Sigmoid colon (tissue), 7 donors: Measurements from ENCODE around the gene GLCCI1. TPM values are rescaled to one million over a fixed set of nuclear protein-coding genes. Genes with fewer than 3 reads are reported as not detected.
"Not testable (repeated sequence)": the region's sequence is repeated elsewhere in the genome, so short reads cannot be mapped to it uniquely, and the experiment has no call there.

Experiments
- DNase-seq: peaks from one replicate; pipeline ENCODE4 v3.0.0-alpha.2; 2019
- H3K27ac ChIP-seq, 4 donors: fragments of 200-600 bp; sonication (generic); one replicate each; pipeline ENCODE4 v1.5.1; 2016 to 2019; ENCODE audit warnings: mild to moderate bottlenecking in 1 of 4
- H3K27me3 ChIP-seq, 3 donors: fragments of 200-600 bp; sonication (generic); one replicate each; pipeline ENCODE4 v1.5.1; 2019; ENCODE audit warnings: mild to moderate bottlenecking in 1 of 3
- H3K36me3 ChIP-seq, 4 donors: fragments of 200-600 bp; sonication (generic); one replicate each; pipeline ENCODE4 v1.5.1; 2016 to 2019
- H3K4me1 ChIP-seq, 4 donors: fragments of 200-600 bp; sonication (generic); one replicate each; pipeline ENCODE4 v1.5.1; 2017 to 2019
- H3K4me3 ChIP-seq, 4 donors: fragments of 200-600 bp; sonication (generic); one replicate each; pipeline ENCODE4 v1.5.1; 2017 to 2019; ENCODE audit warnings: mild to moderate bottlenecking in 2 of 4, moderate library complexity in 1 of 4
- H3K9me3 ChIP-seq, 4 donors: fragments of 200-600 bp in 3 of 4; sonication (generic) in 3 of 4; one replicate each; pipeline versions ENCODE4 v1.5.1 to v1.6.1; 2013 to 2019
- EP300 ChIP-seq, 4 donors: sonication (generic); formaldehyde crosslinking; IDR thresholded peaks; one replicate each; pipeline ENCODE4 v1.6.1; 2017; ENCODE audit warnings: antibody characterized with exemption in 4 of 4
- POLR2A ChIP-seq, 2 donors: fragments of 450-650 bp; IDR thresholded peaks; one replicate each; pipeline ENCODE4 v1.6.1; 2016; ENCODE audit warnings: antibody characterized with exemption in 2 of 2, mild to moderate bottlenecking in 2 of 2, moderate library complexity in 2 of 2
- POLR2AphosphoS5 ChIP-seq, 4 donors: sonication (generic); formaldehyde crosslinking; IDR thresholded peaks; one replicate each; pipeline ENCODE4 v1.6.1; 2017; ENCODE audit warnings: antibody characterized with exemption in 4 of 4
- whole genome bisulfite sequencing, 2 donors: extraction: QIAGEN DNeasy Blood & Tissue Kit; methylation state at CpG; one replicate each; pipeline ENCODE4 v1.1.7; 2013; 5-methylcytosine and 5-hydroxymethylcytosine counted together
- intact Hi-C: fragments of 100-400 bp; cut with DNase I; formaldehyde crosslinking; loops from one replicate; pipeline ENCODE4 v1.15.1; 2023
- polyA plus RNA-seq, 3 donors: library from polyadenylated mRNA; stranded (reverse); fragments of 200-250 nt; gene quantifications; one replicate each; pipeline ENCODE4 v1.2.3, GENCODE V29; 2013
- total RNA-seq, 4 donors: library from RNA; depleted of rRNA; stranded (reverse); fragments of >200 nt; gene quantifications; one replicate each; pipeline ENCODE4 v1.1.0, GENCODE V29; 2016
- TF ChIP-seq, protein P1 (sequence below), 4 experiments: fragments of 450-650 bp in 3 of 4; fragments of 200-600 bp in 1 of 4; IDR thresholded peaks; one replicate each; pipeline ENCODE4 v1.5.1; 2016 to 2019; ENCODE audit warnings: antibody characterized with exemption in 4 of 4, mild to moderate bottlenecking in 3 of 4, moderate library complexity in 2 of 4
- donor health status: healthy with polysubstance abuse.
- donor health status: Bipolar disorder and iron deficiency.
- donor health status: healthy.

The GLCCI1 gene
- total and polyA plus RNA-seq, 7 donors: 1.4 to 17.7 (median 6.1) TPM

- WGBS, 2 donors: 24 to 73% methylated on average over 1 of the region's 1 CpG
- Histone ChIP-seq H3K4me3 (no peak overlapping the region), H3K27me3 (no peaks in the 10 kb centered on the region), H3K27ac (no peak overlapping the region), H3K36me3 (peaks cover 0 to 23% (median 2%) of the 10 kb centered on the region in 4 donors), H3K9me3 (no peaks in the 10 kb centered on the region), H3K4me1 (no peaks in the 10 kb centered on the region)
- intact Hi-C loops: no loop called here
- TF ChIP-seq POLR2AphosphoS5 (IDR thresholded peaks at IDR 0.05) (no peak), POLR2A (IDR thresholded peaks at IDR 0.05) (no peak), EP300 (IDR thresholded peaks at IDR 0.05) (no peak)
- TF ChIP-seq, protein P1, sequence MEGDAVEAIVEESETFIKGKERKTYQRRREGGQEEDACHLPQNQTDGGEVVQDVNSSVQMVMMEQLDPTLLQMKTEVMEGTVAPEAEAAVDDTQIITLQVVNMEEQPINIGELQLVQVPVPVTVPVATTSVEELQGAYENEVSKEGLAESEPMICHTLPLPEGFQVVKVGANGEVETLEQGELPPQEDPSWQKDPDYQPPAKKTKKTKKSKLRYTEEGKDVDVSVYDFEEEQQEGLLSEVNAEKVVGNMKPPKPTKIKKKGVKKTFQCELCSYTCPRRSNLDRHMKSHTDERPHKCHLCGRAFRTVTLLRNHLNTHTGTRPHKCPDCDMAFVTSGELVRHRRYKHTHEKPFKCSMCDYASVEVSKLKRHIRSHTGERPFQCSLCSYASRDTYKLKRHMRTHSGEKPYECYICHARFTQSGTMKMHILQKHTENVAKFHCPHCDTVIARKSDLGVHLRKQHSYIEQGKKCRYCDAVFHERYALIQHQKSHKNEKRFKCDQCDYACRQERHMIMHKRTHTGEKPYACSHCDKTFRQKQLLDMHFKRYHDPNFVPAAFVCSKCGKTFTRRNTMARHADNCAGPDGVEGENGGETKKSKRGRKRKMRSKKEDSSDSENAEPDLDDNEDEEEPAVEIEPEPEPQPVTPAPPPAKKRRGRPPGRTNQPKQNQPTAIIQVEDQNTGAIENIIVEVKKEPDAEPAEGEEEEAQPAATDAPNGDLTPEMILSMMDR (IDR thresholded peaks at IDR 0.05): no peak
- no peak for DNase-seq
These were observed 89.0 kb downstream of the GLCCI1 start for GRCh38 chr7:8057566-8057965.

GRCh38 chr7:8058322-8058721 is 89.7 kb downstream of the GLCCI1 start:
- H3K36me3 ChIP-seq: peaks cover 0 to 23% (median 2%) of the 10 kb centered on the region in 4 donors
- no peak for DNase-seq
- no peaks in the 10 kb centered on the region for H3K27me3 ChIP-seq
- intact Hi-C loops: no loop called here
- H3K4me3 ChIP-seq: no peak overlapping the region
- TF ChIP-seq POLR2A (IDR thresholded peaks at IDR 0.05) (no peak), POLR2AphosphoS5 (IDR thresholded peaks at IDR 0.05) (no peak), EP300 (IDR thresholded peaks at IDR 0.05) (no peak)
- TF ChIP-seq, protein P1 (IDR thresholded peaks at IDR 0.05): no peak
- H3K9me3 ChIP-seq: no peaks in the 10 kb centered on the region
- no peaks in the 10 kb centered on the region for H3K4me1 ChIP-seq
- no peak overlapping the region for H3K27ac ChIP-seq

- intact Hi-C loops: no loop called here
- Histone ChIP-seq H3K9me3 (no peaks in the 10 kb centered on the region), H3K4me3 (no peak overlapping the region), H3K4me1 (no peaks in the 10 kb centered on the region), H3K27ac (no peak overlapping the region), H3K36me3 (peaks cover 0 to 23% (median 2%) of the 10 kb centered on the region in 4 donors), H3K27me3 (no peaks in the 10 kb centered on the region)
- 94 to 95% methylated on average over 4 of the region's 4 CpGs for WGBS, 2 donors
- no peak for TF ChIP-seq POLR2A (IDR thresholded peaks at IDR 0.05)
- no peak for TF ChIP-seq EP300 (IDR thresholded peaks at IDR 0.05)
- TF ChIP-seq POLR2AphosphoS5 (IDR thresholded peaks at IDR 0.05): no peak
- TF ChIP-seq, protein P1 (IDR thresholded peaks at IDR 0.05): no peak
- DNase-seq: no peak
These were observed 90.3 kb downstream of the GLCCI1 start for GRCh38 chr7:8058852-8059251.

DNA sequence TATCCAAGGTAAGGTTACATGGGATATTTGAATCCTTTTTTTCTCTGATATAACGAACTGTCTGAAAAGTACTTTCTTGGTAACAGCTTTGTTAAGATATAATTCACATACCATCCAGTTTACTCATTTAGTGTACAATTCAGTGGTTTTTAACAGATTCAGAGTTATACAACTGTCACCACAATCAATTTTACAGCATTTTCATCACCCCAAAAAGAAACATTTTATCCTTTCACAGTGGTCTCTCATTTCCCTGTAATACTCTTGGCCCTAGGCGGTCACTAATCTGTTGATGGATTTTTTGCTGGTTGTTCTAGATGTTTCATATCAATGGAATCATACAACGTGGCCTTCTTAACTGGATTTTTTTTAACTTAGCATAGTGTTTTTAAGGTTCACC is 91.6 kb downstream of the GLCCI1 start:
- 95% methylated on average over 3 of the region's 3 CpGs for WGBS, 2 donors
- Histone ChIP-seq H3K4me1 (no peaks in the 10 kb centered on the region), H3K4me3 (no peak overlapping the region), H3K27me3 (no peaks in the 10 kb centered on the region), H3K9me3 (no peaks in the 10 kb centered on the region), H3K36me3 (peaks cover 0 to 22% (median 1%) of the 10 kb centered on the region in 4 donors), H3K27ac (no peak overlapping the region)
- intact Hi-C loops: no loop called here
- no peak for DNase-seq
- no peak for TF ChIP-seq EP300 (IDR thresholded peaks at IDR 0.05)
- TF ChIP-seq, protein P1 (IDR thresholded peaks at IDR 0.05): no peak
- no peak for TF ChIP-seq POLR2A (IDR thresholded peaks at IDR 0.05)
- TF ChIP-seq POLR2AphosphoS5 (IDR thresholded peaks at IDR 0.05): no peak

DNA sequence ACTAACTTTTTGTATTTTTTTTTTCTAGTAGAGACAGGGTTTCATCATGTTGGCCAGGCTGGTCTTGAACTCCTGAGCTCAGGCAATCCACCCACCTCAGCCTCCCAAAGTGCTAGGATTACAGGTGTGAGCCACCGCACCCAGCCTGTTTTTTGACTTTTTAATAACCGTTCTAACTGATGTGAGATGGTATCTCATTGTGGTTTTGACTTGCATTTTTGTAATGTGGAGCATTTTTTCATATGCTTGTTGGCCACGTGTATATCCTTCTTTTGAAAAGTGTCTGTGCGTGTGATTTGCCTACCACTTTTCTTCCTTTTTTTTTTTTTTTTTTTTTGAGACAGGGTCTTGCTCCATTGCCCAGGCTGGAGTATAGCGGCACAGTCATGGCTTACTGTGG is 94.7 kb downstream of the GLCCI1 start:
- H3K27ac ChIP-seq, H3K36me3 ChIP-seq, H3K9me3 ChIP-seq, DNase-seq, H3K4me1 ChIP-seq, H3K27me3 ChIP-seq, intact Hi-C loops, H3K4me3 ChIP-seq: not testable (repeated sequence)
- 80 to 93% methylated on average over 5 of the region's 5 CpGs for WGBS, 2 donors
